Tibial artery (tissue), 4 donors: ENCODE measurements around the gene ADCK2.
A peak's percentile ranks its signal among the peaks of the same experiment; 100 is the strongest.
"Not testable (repeated sequence)": the region's sequence is repeated elsewhere in the genome, so short reads cannot be mapped to it uniquely, and the experiment has no call there.

Experiments
- DNase-seq, 2 donors: peaks; one replicate each; pipeline ENCODE4 v3.0.0-alpha.2; 2019
- H3K27ac ChIP-seq, 2 donors: fragments of 200-600 bp; sonication (generic) in 1 of 2; 1 replicate in 1 of 2; 2 replicates in 1 of 2; pipeline ENCODE4 v1.5.1; 2018 to 2019; ENCODE audit warnings: mild to moderate bottlenecking in 1 of 2
- H3K27me3 ChIP-seq, 2 donors: fragments of 200-600 bp; sonication (generic) in 1 of 2; one replicate each; pipeline versions ENCODE4 v1.5.1 to v1.6.0; 2016 to 2019
- H3K36me3 ChIP-seq, 3 donors: fragments of 200-600 bp; sonication (generic) in 2 of 3; one replicate each; pipeline ENCODE4 v1.5.1; 2016 to 2019; ENCODE audit warnings: mild to moderate bottlenecking in 2 of 3
- H3K4me1 ChIP-seq, 4 donors: fragments of 200-600 bp; sonication (generic) in 2 of 4; 1 replicate in 3 of 4; 2 replicates in 1 of 4; pipeline ENCODE4 v1.5.1; 2016 to 2019
- H3K4me3 ChIP-seq, 2 donors: fragments of 200-600 bp; sonication (generic) in 1 of 2; 1 replicate in 1 of 2; 2 replicates in 1 of 2; pipeline ENCODE4 v1.5.1; 2018 to 2019; ENCODE audit warnings: mild to moderate bottlenecking in 2 of 2
- H3K9me3 ChIP-seq, 3 donors: fragments of 200-600 bp; sonication (generic) in 1 of 3; one replicate each; pipeline ENCODE4 v1.5.1; 2016 to 2019
- CTCF ChIP-seq, 2 experiments: fragments of 200-600 bp in 1 of 2; fragments of 450-650 bp in 1 of 2; IDR thresholded peaks; one replicate each; pipeline ENCODE4 v1.5.1; 2017 to 2019; ENCODE audit warnings: antibody characterized with exemption in 2 of 2, mild to moderate bottlenecking in 1 of 2, moderate library complexity in 1 of 2
- intact Hi-C: fragments of 100-400 bp; cut with DNase I; formaldehyde crosslinking; loops from one replicate; pipeline ENCODE4 v1.15.0; 2023; ENCODE audit warnings: low total_unique reads

ADCK2 gene

DNA sequence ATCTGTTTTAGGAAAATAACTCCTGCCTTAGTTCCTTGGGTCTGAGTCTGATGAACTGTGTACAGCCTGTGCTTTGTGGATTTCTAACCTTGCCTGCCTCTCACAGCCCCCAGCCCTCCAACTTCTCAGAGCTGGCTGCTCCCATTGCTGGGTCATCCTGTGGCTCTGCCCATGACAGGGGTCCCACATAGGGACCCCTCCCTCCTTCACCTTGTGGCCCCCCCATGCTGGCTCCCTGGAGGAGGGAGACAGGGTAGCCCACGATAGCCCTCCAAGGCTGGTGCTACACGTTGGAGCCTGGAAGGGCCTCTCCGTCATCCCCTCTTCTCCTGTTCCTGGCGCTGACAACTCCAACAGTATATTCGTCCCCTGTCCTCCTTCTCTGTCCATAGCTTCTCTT lies 29.3 kb upstream of the ADCK2 start:
- peak; percentile 15 to 46 for DNase-seq
- Histone ChIP-seq H3K4me1 (peaks cover 0 to 22% (median 10%) of the 10 kb centered on the region in 4 donors), H3K9me3 (no peaks in the 10 kb centered on the region), H3K36me3 (no peaks in the 10 kb centered on the region), H3K4me3 (no peak overlapping the region), H3K27me3 (peaks cover 0 to 53% of the 10 kb centered on the region in 2 donors), H3K27ac (no peak overlapping the region)
- intact Hi-C loops = no loop called here
- no peak for TF ChIP-seq CTCF (IDR thresholded peaks at IDR 0.05)

GRCh38 chr7:140644761-140645160 lies 28.0 kb upstream of the ADCK2 start:
- H3K4me1 ChIP-seq = peaks cover 0 to 16% (median 8%) of the 10 kb centered on the region in 4 donors
- H3K9me3 ChIP-seq, H3K27ac ChIP-seq, H3K36me3 ChIP-seq, H3K4me3 ChIP-seq, intact Hi-C loops: not testable (repeated sequence)
- peak; percentile 9 to 53 for DNase-seq
- H3K27me3 ChIP-seq = peaks cover 0 to 42% of the 10 kb centered on the region in 2 donors

DNA sequence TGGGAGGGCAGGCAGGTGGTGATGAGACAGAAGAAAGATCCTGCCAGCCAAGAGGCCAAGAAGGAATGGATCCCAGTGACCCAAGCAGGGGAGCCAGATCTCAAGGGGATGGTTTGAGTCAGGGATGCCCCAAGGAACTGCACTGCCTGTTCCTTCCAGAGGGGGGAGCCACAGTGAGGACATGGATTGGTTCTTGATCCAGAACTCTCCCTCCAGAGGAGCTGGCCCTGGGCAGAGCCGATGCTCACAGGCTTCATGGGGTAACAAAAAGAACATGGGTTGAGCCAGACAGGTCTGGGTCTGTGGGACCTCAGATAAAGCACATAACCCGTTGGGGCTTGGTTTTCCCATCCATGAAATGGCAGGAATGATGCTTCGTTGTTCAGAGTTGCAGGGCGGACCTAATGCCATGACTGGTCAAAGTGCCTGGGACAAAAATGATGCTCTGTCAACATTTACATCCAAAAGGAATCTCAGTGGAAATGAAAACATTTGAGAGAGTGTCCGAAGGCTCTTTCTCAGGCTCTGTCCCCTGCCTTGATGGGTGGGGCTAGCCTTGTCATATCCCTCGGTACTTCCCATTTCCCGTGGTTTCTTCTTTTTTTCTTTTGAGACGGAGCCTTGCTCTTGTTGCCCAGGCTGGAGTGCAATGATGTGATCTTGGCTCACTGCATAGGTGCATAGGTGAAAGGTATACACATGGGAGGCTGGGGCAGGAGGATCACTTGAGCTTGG lies 27.4 kb upstream of the ADCK2 start:
- peak; percentile 20 to 43 for DNase-seq

GRCh38 chr7:140646931-140647647 lies 25.7 kb upstream of the ADCK2 start:
- H3K4me1 ChIP-seq = no peaks in the 10 kb centered on the region
- intact Hi-C loops = no loop called here
- DNase-seq = peak; percentile 20 to 58
- no peaks in the 10 kb centered on the region for H3K36me3 ChIP-seq
- no peak overlapping the region for H3K4me3 ChIP-seq
- no peak overlapping the region for H3K27ac ChIP-seq
- H3K27me3 ChIP-seq = peaks cover 0 to 30% of the 10 kb centered on the region in 2 donors
- H3K9me3 ChIP-seq = no peaks in the 10 kb centered on the region
- TF ChIP-seq CTCF (IDR thresholded peaks at IDR 0.05) = peak in 1 of 2 experiments; percentile 27

More for the DNA sequence above, 27.4 kb upstream of the ADCK2 start:
- H3K36me3 ChIP-seq = no peaks in the 10 kb centered on the region
- intact Hi-C loops = no loop called here
- no peak overlapping the region for H3K4me3 ChIP-seq
- peaks cover 0 to 36% of the 10 kb centered on the region in 2 donors for H3K27me3 ChIP-seq
- no peak for TF ChIP-seq CTCF (IDR thresholded peaks at IDR 0.05)
- H3K9me3 ChIP-seq = no peaks in the 10 kb centered on the region
- peaks cover 0 to 11% (median 3%) of the 10 kb centered on the region in 4 donors for H3K4me1 ChIP-seq
- no peak overlapping the region for H3K27ac ChIP-seq

DNA sequence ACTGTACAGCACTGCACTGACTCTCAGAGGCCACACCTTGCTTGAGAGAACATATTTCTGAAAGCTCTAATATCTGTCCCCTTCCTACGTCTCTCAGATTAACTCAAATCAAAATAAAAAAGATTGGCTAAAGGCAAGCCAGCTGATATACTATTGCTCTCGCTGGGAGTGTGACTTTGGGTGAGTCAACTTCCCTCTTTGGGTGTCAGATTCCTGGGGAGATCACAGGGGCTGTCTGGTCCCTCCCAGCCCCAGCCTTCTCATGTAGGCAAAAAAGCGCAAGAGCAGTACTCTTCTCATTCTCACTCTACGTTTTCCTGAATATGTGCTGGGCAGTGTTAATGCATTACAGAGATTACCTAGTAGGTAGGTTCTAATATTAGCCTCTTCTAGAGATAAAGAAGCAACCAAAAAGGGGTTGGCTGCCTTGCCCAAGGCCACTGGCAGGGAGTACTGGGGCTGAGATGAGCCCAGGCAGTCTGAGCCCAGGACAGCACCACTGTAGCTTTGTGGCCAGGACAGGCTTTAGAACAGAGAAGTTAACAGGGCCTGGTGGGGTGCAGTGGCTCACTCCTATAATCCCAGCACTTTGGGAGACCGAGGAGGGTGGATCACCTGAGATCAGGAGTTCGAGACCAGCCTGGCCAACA lies 23.1 kb upstream of the ADCK2 start:
- no peak for TF ChIP-seq CTCF (IDR thresholded peaks at IDR 0.05)
- Histone ChIP-seq H3K4me1 (peaks cover 0 to 7% (median 0%) of the 10 kb centered on the region in 4 donors), H3K27ac (no peak overlapping the region), H3K36me3 (no peaks in the 10 kb centered on the region), H3K4me3 (no peak overlapping the region), H3K27me3 (peaks cover 0 to 11% of the 10 kb centered on the region in 2 donors), H3K9me3 (no peaks in the 10 kb centered on the region)
- intact Hi-C loops = loop anchor here (5.0 kb wide), 1 partner anchor 132 kb away; no protein-coding TSS in a partner anchor
- peak; percentile 4 to 35 for DNase-seq
